AG09319 (cell line): Measurements from ENCODE around the gene SH2D4B.

Source experiments
- DNase-seq: peaks from one replicate; pipeline ENCODE4 v3.0.0-alpha.2; 2010; ENCODE audit warnings: low read depth; ENCODE audit errors: extremely low read depth
- TF ChIP-seq, protein P1 (sequence below): IDR thresholded peaks from 2 replicates; pipeline ENCODE4 v1.5.1; 2011; ENCODE audit warnings: low read depth, mild to moderate bottlenecking, inconsistent platforms, low read length, moderate library complexity

The SH2D4B gene

DNA sequence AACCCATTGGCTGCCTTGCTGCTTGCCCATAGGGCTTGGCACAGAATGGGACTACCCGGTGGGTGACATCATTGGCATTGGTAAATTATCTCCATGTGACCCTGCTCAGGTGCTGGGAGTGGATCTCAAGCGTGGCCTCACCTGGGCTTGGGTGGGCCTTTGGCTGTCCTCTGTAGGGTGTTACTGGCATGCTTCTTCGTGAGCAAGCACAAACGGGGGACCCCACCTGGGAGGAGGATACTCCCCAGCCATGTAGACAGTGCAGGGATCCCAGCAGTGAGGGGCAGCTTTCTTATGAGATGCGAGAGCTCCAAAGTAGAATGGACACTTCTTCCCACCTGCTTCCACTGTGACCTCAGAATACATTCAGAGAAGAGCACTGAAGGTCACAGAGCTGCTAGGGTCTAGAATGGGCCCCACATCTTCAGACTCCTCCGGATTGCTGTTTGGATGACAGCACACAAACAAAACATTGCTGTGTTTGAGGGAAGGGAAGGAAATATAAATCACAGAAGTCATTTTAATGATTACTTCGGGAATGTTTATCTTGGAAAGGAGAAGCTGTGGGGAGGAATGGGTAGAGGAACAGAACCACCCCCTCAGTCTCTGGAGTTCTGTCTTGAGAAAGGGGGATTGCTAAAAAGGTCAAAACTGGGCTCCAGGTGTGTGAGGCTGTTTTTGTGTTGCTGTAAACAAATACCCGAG is 75.9 kb downstream of the SH2D4B start:
- TF ChIP-seq, protein P1, sequence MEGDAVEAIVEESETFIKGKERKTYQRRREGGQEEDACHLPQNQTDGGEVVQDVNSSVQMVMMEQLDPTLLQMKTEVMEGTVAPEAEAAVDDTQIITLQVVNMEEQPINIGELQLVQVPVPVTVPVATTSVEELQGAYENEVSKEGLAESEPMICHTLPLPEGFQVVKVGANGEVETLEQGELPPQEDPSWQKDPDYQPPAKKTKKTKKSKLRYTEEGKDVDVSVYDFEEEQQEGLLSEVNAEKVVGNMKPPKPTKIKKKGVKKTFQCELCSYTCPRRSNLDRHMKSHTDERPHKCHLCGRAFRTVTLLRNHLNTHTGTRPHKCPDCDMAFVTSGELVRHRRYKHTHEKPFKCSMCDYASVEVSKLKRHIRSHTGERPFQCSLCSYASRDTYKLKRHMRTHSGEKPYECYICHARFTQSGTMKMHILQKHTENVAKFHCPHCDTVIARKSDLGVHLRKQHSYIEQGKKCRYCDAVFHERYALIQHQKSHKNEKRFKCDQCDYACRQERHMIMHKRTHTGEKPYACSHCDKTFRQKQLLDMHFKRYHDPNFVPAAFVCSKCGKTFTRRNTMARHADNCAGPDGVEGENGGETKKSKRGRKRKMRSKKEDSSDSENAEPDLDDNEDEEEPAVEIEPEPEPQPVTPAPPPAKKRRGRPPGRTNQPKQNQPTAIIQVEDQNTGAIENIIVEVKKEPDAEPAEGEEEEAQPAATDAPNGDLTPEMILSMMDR: no peak
- no peak for DNase-seq

DNA sequence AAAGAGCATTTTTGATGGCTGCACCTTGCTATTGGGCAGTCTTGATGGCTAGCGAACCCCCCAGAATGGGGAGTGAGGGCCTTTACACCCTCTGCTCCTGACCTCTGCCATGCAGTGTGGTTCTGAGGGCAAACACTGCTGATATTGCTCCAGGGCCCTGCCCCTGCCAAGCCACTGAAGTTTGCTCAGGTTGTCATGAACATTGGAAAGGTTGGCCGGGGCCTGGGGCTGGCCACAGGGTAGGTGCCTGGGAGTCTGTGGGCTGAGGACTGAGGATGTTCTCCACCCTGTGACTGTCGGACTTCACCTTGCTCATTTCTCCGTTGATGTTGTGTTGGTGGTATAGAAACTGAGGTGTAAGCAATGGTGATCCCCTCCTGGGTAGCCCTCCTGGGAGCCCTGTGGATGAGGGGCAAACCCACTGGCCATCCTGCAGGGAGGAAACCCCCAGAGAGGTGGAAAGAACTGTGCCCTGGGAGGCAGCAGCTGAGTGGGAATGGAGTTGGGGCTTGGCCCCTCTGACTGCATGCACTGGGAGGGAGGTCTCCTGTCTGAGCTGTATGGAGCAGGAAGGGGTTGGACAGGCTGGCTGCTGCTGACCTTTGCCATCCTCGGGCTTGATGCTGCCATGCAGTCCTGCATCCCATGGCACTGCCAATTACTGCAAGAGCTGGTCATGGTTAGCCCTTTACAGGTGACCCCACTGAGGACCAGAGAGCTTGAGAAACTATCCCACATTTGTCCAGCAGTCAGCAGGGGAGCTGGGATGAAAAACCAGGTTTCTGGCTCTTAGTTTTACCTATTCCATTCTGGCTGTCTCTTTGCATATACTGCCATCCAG is 77.1 kb downstream of the SH2D4B start:
- no peak for DNase-seq
- TF ChIP-seq, protein P1: no peak

DNA sequence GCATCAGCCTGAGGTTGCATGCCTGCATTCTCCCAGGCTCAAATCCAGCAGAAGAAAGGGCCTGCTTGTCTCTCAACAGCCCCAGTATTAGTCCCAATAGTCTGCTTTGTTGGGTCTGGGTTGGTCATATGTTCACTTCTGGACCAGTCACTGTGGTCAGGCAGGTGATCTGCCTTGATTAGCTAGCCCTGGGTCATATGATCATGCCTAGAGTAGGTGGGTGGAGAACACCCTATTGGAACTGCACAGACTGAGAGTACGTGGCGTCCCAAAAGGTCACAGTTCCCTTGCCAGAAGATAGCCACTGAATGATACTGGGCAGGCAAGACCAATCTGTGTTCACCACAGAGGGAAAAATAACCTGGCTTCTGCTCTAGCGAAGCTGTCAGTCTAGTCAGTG is 80.1 kb downstream of the SH2D4B start:
- TF ChIP-seq, protein P1: no peak
- DNase-seq: no peak

DNA sequence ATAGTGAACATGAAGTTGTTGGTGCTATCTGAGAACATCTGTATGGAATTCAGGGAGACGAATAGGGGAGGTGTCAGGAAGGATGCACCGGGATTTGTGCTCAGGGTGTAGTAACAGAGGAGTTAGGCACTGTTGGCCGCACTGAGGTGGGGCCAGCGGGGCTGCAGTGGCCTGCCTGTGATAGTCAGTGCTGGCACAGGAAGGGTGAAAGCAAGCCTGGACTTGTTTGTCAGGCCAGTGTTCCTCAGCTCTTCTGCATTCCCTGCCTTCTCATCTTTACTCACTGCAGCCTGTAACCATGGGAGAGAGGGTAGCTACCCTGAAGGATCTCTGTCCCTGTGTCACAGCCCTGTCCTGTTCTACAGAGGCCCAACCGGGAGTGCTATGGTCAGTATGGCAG is 81.3 kb downstream of the SH2D4B start:
- no peak for DNase-seq

DNA sequence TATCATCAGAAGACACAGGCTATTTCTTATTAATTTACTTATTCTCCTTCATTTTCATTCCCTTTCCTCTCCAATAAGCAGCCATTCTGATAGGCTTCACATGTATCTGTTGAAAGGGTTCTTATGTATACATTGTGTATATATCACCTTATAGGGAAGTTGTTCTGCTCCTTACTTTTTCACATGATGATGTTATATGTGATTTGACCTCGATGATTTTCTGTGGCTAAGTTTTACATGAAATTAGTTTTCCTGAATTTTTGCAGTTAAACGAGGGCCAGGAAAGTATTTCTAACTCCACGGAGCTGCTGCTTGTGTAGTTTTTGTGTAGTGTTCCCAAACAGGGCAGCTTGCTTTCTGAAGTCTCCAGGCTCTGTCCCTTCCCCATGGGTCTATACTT is 84.5 kb downstream of the SH2D4B start:
- TF ChIP-seq, protein P1: no peak
- no peak for DNase-seq

More for the DNA sequence above, 81.3 kb downstream of the SH2D4B start:
- TF ChIP-seq, protein P1: no peak

DNA sequence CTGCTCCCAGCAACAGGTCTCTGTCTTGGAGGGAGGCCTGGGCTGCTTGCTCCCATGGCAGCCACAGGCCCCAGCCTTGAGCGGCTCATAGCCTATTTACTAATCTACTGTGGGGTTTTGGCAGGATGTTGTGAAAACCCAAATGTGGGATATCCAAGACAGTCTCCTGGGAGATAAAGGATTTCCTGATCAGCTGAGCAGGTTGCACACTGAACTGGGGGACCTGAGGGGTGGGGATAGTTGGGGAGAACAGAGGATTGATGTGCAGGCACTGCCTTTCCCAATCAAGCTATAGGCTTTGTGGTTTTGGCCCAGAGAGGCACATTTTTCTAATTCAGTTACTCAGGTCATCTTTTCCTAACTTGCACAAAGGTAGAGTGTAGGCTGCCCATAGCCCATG is 92.6 kb downstream of the SH2D4B start:
- TF ChIP-seq, protein P1: no peak
- no peak for DNase-seq

DNA sequence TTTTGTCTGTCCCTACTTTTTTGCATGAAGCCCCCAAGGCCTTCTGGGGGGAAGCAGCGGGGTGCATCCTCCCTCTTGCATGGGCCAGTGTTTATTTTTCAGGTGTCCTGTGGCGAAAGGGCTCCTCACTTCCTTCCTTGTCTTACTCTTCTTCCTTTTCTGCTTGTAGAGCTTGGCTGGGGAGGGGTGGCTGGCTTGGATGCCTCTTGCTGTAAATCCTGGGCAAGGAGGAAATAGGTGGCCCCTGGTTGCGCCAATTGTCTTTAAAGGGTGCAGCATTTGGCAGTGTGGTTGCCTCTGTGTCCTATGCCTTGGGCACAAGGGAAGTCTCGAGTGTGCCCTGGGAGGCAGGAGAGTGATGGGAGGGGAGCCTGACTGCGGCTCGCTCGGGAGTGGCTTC is 95.0 kb downstream of the SH2D4B start:
- TF ChIP-seq, protein P1: no peak
- DNase-seq: no peak
